Activated CD8-positive, alpha-beta T cell treated with anti-CD3 and anti-CD28 coated beads, Interleukin-2, amount 10 ng/mL, durations not matched to agents 7 days and 5 days (primary cell): ENCODE measurements around the gene PPP2R5D. TPM values are rescaled to one million over a fixed set of nuclear protein-coding genes. Genes with fewer than 3 reads are reported as not detected.
A peak's percentile ranks its signal among the peaks of the same experiment; 100 is the strongest.

ENCODE experiments used
- ATAC-seq: fragments of 150-1000 bp; cut with Tn5 transposase; one replicate; pipeline ENCODE4 v1.10.0; 2021; ENCODE audit warnings: moderate library complexity
- CTCF ChIA-PET: fragments of 350-600 bp; sonication (Branson Sonifier 250); formaldehyde crosslinking; loops from one replicate; lab custom pipeline; 2021; ENCODE audit warnings: antibody characterized with exemption; lab: Charles Lee
- POLR2A ChIA-PET: fragments of 350-600 bp; sonication (Branson Sonifier 250); formaldehyde crosslinking; loops from one replicate; lab custom pipeline; 2021; ENCODE audit warnings: antibody characterized with exemption; lab: Charles Lee
- DNase-seq: peaks from one replicate; pipeline ENCODE4 v3.0.0-alpha.2; 2020
- H3K27ac Mint-ChIP-seq: one replicate; pipeline ENCODE4 v1.8.0; 2021; ENCODE audit warnings: mild to moderate bottlenecking, mixed read lengths
- H3K27me3 Mint-ChIP-seq: one replicate; pipeline ENCODE4 v1.8.0; 2021; ENCODE audit warnings: low read depth, mixed read lengths
- H3K36me3 Mint-ChIP-seq: one replicate; pipeline ENCODE4 v1.8.0; 2021; ENCODE audit warnings: low read depth, mixed read lengths
- H3K4me1 Mint-ChIP-seq: one replicate; pipeline ENCODE4 v1.8.0; 2021; ENCODE audit warnings: low read depth, mixed read lengths
- H3K4me3 Mint-ChIP-seq: one replicate; pipeline ENCODE4 v1.8.0; 2021; ENCODE audit warnings: mild to moderate bottlenecking, mixed read lengths
- H3K9me3 Mint-ChIP-seq: one replicate; pipeline ENCODE4 v1.8.0; 2022; ENCODE audit warnings: mixed read lengths; ENCODE audit not compliant: insufficient read depth
- total RNA-seq, 2 experiments: library from RNA; stranded (reverse); gene quantifications; one replicate each; pipeline ENCODE4 v1.2.3, GENCODE V29; 2021

Gene PPP2R5D
- total RNA-seq, 2 experiments from 2014 or later: 63.1 to 66.5 TPM

GRCh38 chr6:42978487-42978838, 5.9 kb upstream of the PPP2R5D start:
- no peaks in the 10 kb centered on the region for H3K27me3 Mint-ChIP-seq
- ATAC-seq: no peak
- peaks cover 34% of the 10 kb centered on the region for H3K4me1 Mint-ChIP-seq
- POLR2A ChIA-PET: interaction anchor here (0.6 to 3.5 kb wide), 18 partner anchors 10 to 651 kb away, joined by 3 to 46 read pairs (median 4); partner anchors contain the start of genes CNPY3, CUL7, GNMT and GTPBP2
- CTCF ChIA-PET: interaction anchor here (0.6 to 2.1 kb wide), 7 partner anchors 15 to 165 kb away, joined by 3 to 11 read pairs (median 5); partner anchors contain the start of genes CNPY3 and RRP36
- peak overlapping the region; percentile 89 for H3K27ac Mint-ChIP-seq
- peak overlapping the region; percentile 85 for H3K4me3 Mint-ChIP-seq
- H3K36me3 Mint-ChIP-seq: peaks cover 20% of the 10 kb centered on the region
- H3K9me3 Mint-ChIP-seq: no peaks in the 10 kb centered on the region
- DNase-seq: peak; percentile 27

GRCh38 chr6:42978839-42979522, 5.4 kb upstream of the PPP2R5D start, which contains the start of gene PEX6:
PEX6 (minus strand) TSS chr6:42979181; CDS start chr6:42979150, 31 bp downstream.
- ATAC-seq (peak; percentile 90), DNase-seq (peak; percentile 96)
- CTCF ChIA-PET: interaction anchor here (0.6 to 2.1 kb wide), 8 partner anchors 15 to 194 kb away, joined by 3 to 11 read pairs (median 4); partner anchors contain the start of genes CNPY3 and RRP36
- Mint-ChIP-seq H3K36me3 (peaks cover 16% of the 10 kb centered on the region), H3K27ac (peak within 1 kb of the TSS; percentile 94), H3K9me3 (no peaks in the 10 kb centered on the region), H3K4me1 (peaks cover 38% of the 10 kb centered on the region), H3K4me3 (peak within 1 kb of the TSS; percentile 85), H3K27me3 (no peaks in the 10 kb centered on the region)
- POLR2A ChIA-PET: interaction anchor here (0.6 to 3.5 kb wide), 22 partner anchors 9 to 650 kb away, joined by 3 to 46 read pairs (median 4); partner anchors contain the start of genes CNPY3, CUL7, GNMT and GTPBP2

- DNase-seq (peak; percentile 31), ATAC-seq (peak; percentile 15)
- Mint-ChIP-seq H3K9me3 (no peaks in the 10 kb centered on the region), H3K27ac (peak overlapping the region; percentile 94), H3K27me3 (no peaks in the 10 kb centered on the region), H3K4me1 (peaks cover 40% of the 10 kb centered on the region), H3K4me3 (peak overlapping the region; percentile 76), H3K36me3 (peaks cover 15% of the 10 kb centered on the region)
- ChIA-PET POLR2A (interaction anchor here (0.8 to 3.5 kb wide), 17 partner anchors 8 to 650 kb away, joined by 3 to 46 read pairs (median 6); partner anchors contain the start of genes CNPY3, CUL7, GNMT and GTPBP2), CTCF (interaction anchor here (0.6 to 2.1 kb wide), 5 partner anchors 42 to 193 kb away, joined by 3 to 11 read pairs (median 6); partner anchors contain the start of genes CNPY3 and RRP36)
These were observed 4.7 kb upstream of the PPP2R5D start for GRCh38 chr6:42979523-42980177.

- Mint-ChIP-seq H3K27me3 (no peaks in the 10 kb centered on the region), H3K4me3 (no peak overlapping the region), H3K27ac (no peak overlapping the region), H3K9me3 (no peaks in the 10 kb centered on the region), H3K36me3 (peaks cover 22% of the 10 kb centered on the region), H3K4me1 (peaks cover 47% of the 10 kb centered on the region)
- DNase-seq: no peak
- ChIA-PET CTCF (interaction anchor here (1.3 kb wide), 1 partner anchor 32 kb away, joined by 3 read pairs; the partner anchor contains the start of genes KLHDC3 and MEA1), POLR2A (no interaction called here)
- no peak for ATAC-seq
These were observed 2.5 kb upstream of the PPP2R5D start for GRCh38 chr6:42981836-42982235.

- ChIA-PET POLR2A (interaction anchor here (0.8 to 3.9 kb wide), 8 partner anchors 10 to 73 kb away, joined by 3 to 27 read pairs (median 7); partner anchors contain the start of genes CNPY3, KLHDC3 and MEA1), CTCF (interaction anchor here (1.0 to 4.0 kb wide), 4 partner anchors 20 to 158 kb away, joined by 3 to 16 read pairs (median 4); partner anchors contain the start of gene CUL7)
- ATAC-seq (no peak), DNase-seq (peak; percentile 33)
- Mint-ChIP-seq H3K9me3 (no peaks in the 10 kb centered on the region), H3K4me1 (peaks cover 43% of the 10 kb centered on the region), H3K27ac (peak overlapping the region; percentile 85), H3K27me3 (no peaks in the 10 kb centered on the region), H3K4me3 (peak overlapping the region; percentile 88), H3K36me3 (peaks cover 25% of the 10 kb centered on the region)
These were observed 630 bp downstream of the PPP2R5D start for GRCh38 chr6:42984924-42985475.

- CTCF ChIA-PET: interaction anchor here (1.2 to 1.5 kb wide), 3 partner anchors 9 to 22 kb away, joined by 4 to 7 read pairs (median 4); no protein-coding TSS in a partner anchor
- no peak for DNase-seq
- POLR2A ChIA-PET: interaction anchor here (2.0 kb wide), 1 partner anchor 9 kb away, joined by 11 read pairs; the partner anchor contains the start of gene PEX6
- Mint-ChIP-seq H3K36me3 (peaks cover 41% of the 10 kb centered on the region), H3K4me1 (peaks cover 34% of the 10 kb centered on the region), H3K27me3 (no peaks in the 10 kb centered on the region), H3K27ac (no peak overlapping the region), H3K9me3 (no peaks in the 10 kb centered on the region), H3K4me3 (no peak overlapping the region)
- ATAC-seq: no peak
These were observed 3.4 kb downstream of the PPP2R5D start for GRCh38 chr6:42987533-42988451.

- Mint-ChIP-seq H3K4me1 (peaks cover 34% of the 10 kb centered on the region), H3K27ac (no peak overlapping the region), H3K4me3 (no peak overlapping the region), H3K27me3 (no peaks in the 10 kb centered on the region), H3K9me3 (no peaks in the 10 kb centered on the region), H3K36me3 (peaks cover 44% of the 10 kb centered on the region)
- CTCF ChIA-PET: interaction anchor here (1.2 to 1.5 kb wide), 3 partner anchors 8 to 21 kb away, joined by 4 to 7 read pairs (median 4); no protein-coding TSS in a partner anchor
- ATAC-seq (no peak), DNase-seq (no peak)
- POLR2A ChIA-PET: interaction anchor here (2.0 kb wide), 1 partner anchor 9 kb away, joined by 11 read pairs; the partner anchor contains the start of gene PEX6
These were observed 4.2 kb downstream of the PPP2R5D start for GRCh38 chr6:42988486-42989020.

GRCh38 chr6:42989923-42990322, 5.6 kb downstream of the PPP2R5D start:
- POLR2A ChIA-PET: no interaction called here

GRCh38 chr6:42993445-42993844, 9.1 kb downstream of the PPP2R5D start:
- CTCF ChIA-PET: interaction anchor here (0.7 kb wide), 1 partner anchor 67 kb away, joined by 3 read pairs; no protein-coding TSS in a partner anchor
- Mint-ChIP-seq H3K4me3 (no peak overlapping the region), H3K4me1 (no peaks in the 10 kb centered on the region), H3K27ac (no peak overlapping the region), H3K9me3 (no peaks in the 10 kb centered on the region), H3K36me3 (peaks cover 35% of the 10 kb centered on the region), H3K27me3 (no peaks in the 10 kb centered on the region)
- POLR2A ChIA-PET: no interaction called here
- DNase-seq: no peak
- no peak for ATAC-seq

More at GRCh38 chr6:42989923-42990322, 5.6 kb downstream of the PPP2R5D start:
- H3K4me1 Mint-ChIP-seq: peaks cover 28% of the 10 kb centered on the region
- peaks cover 45% of the 10 kb centered on the region for H3K36me3 Mint-ChIP-seq
- no peaks in the 10 kb centered on the region for H3K27me3 Mint-ChIP-seq
- no peaks in the 10 kb centered on the region for H3K9me3 Mint-ChIP-seq
- no peak overlapping the region for H3K27ac Mint-ChIP-seq
- ATAC-seq (no peak), DNase-seq (no peak)
- CTCF ChIA-PET: no interaction called here
- H3K4me3 Mint-ChIP-seq: no peak overlapping the region

GRCh38 chr6:42996513-42996912, 12.1 kb downstream of the PPP2R5D start:
- H3K36me3 Mint-ChIP-seq: peaks cover 11% of the 10 kb centered on the region
- DNase-seq (no peak), ATAC-seq (no peak)
- POLR2A ChIA-PET: interaction anchor here (1.5 kb wide), 1 partner anchor 18 kb away, joined by 4 read pairs; the partner anchor contains the start of gene PEX6
- H3K9me3 Mint-ChIP-seq: no peaks in the 10 kb centered on the region
- no peak overlapping the region for H3K27ac Mint-ChIP-seq
- CTCF ChIA-PET: interaction anchor here (1.1 to 1.4 kb wide), 2 partner anchors 9 to 18 kb away, joined by 3 to 7 read pairs; partner anchors contain the start of gene KLHDC3
- no peaks in the 10 kb centered on the region for H3K4me1 Mint-ChIP-seq
- no peaks in the 10 kb centered on the region for H3K27me3 Mint-ChIP-seq
- H3K4me3 Mint-ChIP-seq: no peak overlapping the region
